ENCODE results near the gene SLC17A6.

SLC17A6 gene

GRCh38 chr11:22337596-22338485 lies at the start of gene SLC17A6:
Gene SLC17A6, plus strand, starts transcription at chr11:22338381. Its CDS starts 153 bp downstream, at chr11:22338534.
- DNase-seq: peak; percentile 78

- DNase-seq: no peak
Observed at GRCh38 chr11:22302368-22302767, 35.8 kb upstream of the SLC17A6 start.

GRCh38 chr11:22304337-22304961 lies 33.7 kb upstream of the SLC17A6 start:
- DNase-seq: peak; percentile 65

DNA sequence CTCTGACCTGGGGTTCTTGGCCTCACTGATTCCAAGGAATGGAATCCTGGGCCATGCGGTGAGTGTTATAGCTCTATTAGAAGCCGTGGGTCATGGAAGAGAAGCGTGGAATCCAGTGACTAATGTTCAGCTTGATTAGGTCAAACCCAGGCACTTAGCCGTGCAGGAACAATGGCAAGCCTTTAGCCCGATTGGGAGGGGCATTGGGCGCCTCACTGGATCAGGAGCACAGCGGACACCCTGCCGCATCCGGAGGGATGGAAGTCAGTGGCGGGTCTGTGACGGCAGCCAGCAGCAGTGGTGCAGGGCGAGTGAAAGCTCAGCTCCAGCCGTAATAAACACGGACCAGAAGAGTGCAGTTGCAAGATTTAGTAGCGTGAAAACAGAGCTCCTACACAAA lies 20.5 kb upstream of the SLC17A6 start:
- peak; percentile 91 for DNase-seq

GRCh38 chr11:22331771-22332170 lies 6.4 kb upstream of the SLC17A6 start:
- no peak for DNase-seq

DNA sequence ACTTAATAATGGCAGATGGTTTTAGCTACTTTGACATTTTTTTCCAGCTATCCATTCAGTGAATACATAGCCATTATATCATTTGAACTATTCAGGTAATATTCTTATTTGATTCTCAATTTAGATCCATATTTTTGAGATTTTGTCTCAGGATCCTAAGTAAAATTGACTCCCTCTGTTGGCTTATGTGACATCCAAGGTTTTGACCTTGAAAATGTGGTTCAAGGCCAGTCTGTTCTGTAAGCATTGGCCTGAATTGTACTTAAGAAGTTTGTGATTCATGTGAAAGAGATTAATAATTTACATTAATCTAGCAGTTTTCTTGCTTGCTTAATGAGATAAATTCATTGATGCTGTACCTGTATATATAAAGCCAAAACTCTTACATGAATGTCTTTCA lies 1.6 kb upstream of the SLC17A6 start:
- no peak for DNase-seq

DNA sequence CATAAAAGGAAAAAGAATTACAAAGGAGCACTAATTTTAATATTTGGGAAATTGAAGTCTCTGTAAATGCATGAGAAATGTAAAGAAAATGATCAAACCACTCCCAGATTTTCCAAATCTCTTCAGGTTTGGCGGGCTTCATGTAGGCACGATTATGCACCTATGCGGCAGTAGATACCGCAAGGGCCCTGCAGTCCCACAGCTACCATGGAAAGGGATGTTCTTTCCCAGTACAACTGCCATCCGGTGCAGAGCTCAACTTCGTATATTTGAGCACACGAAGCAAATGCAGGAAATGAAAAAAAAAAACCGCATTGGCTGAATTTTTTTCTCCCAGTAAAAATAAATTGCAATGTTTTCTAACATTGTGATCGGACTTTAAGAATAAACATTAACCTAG lies 1.4 kb downstream of the SLC17A6 start:
- no peak for DNase-seq

- DNase-seq: no peak
Observed at GRCh38 chr11:22340235-22340634, 2.1 kb downstream of the SLC17A6 start.

DNA sequence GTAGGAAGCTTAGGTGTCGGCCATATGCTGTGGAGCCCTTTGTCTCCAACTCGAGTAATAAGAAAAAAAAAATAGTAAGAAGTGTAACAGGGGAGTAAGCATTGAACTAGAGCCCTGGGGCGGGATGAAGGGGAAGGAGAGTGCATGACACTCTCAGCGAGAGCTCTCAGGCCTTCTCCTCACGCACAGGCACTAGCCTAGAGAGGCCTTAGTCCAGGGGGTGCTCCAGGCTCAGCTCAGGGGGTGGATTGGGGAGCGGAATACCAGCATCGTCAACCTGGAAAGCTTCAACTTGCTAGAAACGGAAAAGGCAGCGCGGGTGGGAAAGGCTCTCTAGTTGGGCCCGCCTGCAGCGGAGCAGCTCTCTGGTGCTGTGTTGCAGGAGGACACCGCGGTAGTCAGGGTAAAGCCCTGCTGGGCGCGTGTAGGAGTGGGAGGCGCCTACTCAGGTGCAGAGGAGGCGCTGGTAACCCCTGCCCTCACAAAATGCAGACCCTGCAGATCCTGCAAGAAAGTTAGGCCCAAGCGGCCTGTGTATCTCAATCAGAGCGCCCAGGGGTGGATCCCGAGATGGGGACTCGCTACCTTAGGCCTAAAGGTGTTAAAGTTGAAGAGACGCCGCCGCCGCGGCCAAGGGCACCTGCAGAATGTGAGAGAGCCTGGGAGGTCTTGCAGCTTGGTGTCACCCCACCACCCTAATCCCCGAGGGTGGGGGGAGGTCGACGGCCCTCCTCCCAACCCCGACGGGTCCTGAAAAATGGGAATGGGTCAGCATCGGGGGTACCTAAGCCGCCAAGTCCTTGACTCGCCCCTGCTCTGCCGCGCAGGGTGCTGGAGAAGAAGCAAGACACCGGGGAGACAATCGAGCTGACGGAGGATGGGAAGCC lies 2.8 kb downstream of the SLC17A6 start:
- DNase-seq: no peak

DNA sequence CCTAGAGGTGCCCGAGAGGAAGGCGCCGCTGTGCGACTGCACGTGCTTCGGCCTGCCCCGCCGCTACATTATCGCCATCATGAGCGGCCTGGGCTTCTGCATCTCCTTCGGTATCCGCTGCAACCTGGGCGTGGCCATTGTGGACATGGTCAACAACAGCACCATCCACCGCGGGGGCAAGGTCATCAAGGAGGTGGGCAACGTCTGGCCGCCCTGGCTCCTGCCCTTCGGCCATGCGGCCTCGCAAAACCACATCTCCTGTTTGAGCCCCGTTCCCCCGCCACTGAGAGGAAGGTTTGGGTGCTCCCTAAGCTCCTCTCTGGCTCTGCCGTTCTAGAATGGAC lies 3.4 kb downstream of the SLC17A6 start:
- DNase-seq: no peak

DNA sequence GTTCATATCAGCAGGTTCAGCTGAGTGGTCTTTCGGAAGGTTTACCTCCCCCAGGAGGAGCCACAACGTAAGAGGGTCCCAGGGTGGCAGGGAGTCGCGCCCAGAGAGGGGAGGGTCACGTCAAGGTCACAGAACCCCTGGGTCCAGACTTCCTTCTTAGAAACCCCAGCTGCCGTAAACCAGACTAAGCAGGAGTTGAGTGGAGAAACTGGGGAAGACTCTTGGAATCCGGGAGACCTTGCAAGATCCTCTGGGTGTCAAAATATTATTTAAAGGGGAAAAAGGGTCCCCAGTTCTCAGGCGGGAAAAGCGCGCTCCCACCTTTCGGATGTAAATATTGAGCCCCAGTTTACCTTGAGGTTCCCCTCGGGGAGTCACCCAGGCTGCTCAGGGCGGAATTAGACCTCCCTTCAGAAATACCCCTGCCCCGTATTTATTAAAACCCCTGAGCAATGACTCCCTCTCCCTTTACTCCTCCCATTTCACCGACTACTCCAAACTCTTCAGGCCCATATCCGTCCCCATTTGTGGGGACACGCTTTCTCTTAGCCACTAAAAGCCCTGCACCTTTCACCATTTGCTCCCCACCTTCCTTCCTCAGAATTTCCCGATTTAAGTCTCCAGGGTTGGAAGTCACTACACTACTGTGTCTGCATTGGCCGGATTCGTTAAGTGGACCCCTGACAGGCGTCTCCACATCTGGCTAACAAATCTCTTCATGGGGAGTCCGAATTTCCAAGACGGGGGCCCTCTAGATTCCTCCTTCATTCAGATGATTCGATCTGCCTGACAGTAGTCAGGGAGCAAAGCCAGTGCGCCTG lies 4.2 kb downstream of the SLC17A6 start:
- no peak for DNase-seq

GRCh38 chr11:22343032-22343324 lies 4.8 kb downstream of the SLC17A6 start:
- DNase-seq: no peak

GRCh38 chr11:22343371-22344032 lies 5.3 kb downstream of the SLC17A6 start:
- DNase-seq: no peak

DNA sequence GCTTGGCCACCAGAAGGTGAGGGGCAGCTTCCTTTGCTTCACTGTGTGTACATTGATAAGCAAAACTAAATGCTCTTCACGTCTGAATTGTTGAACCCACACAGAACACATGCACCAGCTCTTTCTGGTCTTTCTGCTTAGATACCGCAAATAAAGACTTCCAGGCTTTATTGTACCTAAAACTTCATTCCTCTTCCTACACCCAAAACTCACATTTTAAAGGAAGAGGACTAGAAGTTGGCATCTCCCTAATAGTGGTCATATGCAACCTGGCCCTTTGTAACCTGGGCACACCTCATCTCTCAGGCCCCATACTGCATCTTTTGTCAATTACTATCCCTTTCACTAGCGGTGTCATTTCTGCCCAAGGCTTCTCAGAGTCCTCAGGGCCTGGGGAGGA lies 5.9 kb downstream of the SLC17A6 start:
- DNase-seq: no peak

GRCh38 chr11:22346282-22346681 lies 8.1 kb downstream of the SLC17A6 start:
- no peak for DNase-seq

GRCh38 chr11:22347857-22348487 lies 9.8 kb downstream of the SLC17A6 start:
- no peak for DNase-seq

DNA sequence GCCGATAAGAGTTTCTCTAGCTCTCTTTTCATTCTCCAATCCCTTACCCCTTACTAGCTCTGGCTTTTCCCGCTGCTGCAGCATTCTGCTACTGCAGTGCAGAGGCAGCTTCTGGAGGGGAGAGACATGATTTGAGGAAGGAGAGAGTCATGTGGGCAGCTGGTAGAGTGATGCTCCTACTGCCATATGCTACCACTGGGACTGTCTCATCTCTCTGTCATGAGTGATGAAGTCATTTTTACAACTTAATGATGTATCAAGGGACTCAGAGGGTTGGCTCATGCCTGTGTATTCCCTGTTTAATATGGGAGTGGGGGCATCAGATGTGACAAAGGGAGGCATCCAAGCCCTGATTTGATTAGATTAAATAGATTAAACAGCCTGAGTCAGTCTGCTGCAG lies 11.3 kb downstream of the SLC17A6 start:
- DNase-seq: no peak

DNA sequence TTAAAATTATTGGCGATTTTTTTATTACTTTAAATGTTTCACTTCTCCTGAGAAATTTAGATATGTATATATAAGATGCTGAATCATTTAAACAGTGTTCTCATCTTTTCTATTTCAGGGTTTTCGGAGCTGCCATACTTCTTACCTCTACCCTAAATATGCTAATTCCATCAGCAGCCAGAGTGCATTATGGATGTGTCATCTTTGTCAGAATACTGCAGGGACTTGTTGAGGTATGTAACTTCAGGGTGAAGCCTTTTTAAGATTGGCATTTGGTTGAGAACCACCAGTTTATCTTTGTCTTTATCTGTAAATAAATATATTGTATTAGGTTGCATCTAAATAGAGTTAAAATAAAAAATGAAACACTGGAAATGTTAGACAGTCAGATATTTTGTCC lies 21.1 kb downstream of the SLC17A6 start:
- no peak for DNase-seq

GRCh38 chr11:22371160-22371559 lies 33.0 kb downstream of the SLC17A6 start:
- no peak for DNase-seq

- no peak for DNase-seq
Observed at GRCh38 chr11:22387126-22387525, 48.9 kb downstream of the SLC17A6 start.

DNA sequence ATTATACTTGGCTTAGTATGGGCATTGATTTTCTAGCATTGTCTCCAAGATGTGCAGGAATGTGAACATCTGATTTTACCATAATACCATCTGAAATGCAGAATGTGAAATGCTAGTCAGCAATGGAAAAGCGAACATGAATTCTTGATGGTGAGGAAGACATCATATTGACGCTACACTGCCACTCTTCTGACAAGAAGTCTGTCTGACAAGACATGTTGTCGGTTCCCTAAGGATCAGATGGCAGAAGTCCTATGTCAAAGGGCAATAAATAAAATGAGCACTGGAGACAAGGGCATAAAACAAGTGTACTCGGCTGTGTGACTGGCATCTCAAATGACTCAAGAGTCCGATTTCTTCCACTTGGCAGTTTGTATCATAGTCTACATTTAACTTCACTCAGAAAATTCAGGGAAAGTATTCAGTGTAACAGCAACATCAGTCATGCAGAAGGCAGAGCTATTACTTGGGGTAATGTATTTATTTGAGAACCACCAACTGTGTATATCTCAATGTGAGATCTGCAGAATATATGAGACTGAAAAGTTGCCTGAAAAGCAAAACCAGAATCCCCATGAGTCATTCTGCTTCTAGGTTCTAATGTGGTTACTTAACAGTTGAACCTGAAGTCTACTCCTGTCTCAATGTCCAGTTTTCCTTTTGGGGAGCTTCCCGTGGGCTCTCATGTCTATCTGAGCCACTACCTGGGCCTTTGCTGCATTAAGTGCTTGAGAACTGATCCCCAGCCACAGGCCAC lies 51.5 kb downstream of the SLC17A6 start:
- DNase-seq: no peak
